ENCODE results near the gene CDC20B.

CDC20B gene

DNA sequence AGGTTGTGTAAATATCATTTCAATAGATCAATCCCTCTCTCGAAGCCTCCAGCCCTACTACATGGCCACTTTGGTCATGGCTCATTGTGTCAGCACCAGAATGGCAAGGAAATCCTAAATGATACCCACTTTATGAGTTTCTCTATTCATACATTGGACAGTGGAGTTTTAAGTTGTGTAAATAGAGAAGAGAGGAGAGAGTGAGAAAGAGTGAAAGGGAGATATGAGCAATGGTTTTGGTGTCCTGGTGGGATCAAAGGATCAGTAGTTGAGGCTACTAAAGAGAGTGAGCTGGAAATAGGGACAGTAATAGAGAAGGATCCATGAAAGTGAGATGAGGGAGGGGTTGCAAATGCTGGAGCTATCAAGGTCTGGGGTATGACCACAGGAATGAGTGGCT, 102.0 kb downstream of the CDC20B start:
- H3K9me3 Mint-ChIP-seq: no peaks in the 10 kb centered on the region
- TF ChIP-seq, protein P1, sequence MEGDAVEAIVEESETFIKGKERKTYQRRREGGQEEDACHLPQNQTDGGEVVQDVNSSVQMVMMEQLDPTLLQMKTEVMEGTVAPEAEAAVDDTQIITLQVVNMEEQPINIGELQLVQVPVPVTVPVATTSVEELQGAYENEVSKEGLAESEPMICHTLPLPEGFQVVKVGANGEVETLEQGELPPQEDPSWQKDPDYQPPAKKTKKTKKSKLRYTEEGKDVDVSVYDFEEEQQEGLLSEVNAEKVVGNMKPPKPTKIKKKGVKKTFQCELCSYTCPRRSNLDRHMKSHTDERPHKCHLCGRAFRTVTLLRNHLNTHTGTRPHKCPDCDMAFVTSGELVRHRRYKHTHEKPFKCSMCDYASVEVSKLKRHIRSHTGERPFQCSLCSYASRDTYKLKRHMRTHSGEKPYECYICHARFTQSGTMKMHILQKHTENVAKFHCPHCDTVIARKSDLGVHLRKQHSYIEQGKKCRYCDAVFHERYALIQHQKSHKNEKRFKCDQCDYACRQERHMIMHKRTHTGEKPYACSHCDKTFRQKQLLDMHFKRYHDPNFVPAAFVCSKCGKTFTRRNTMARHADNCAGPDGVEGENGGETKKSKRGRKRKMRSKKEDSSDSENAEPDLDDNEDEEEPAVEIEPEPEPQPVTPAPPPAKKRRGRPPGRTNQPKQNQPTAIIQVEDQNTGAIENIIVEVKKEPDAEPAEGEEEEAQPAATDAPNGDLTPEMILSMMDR (IDR thresholded peaks at IDR 0.05): no peak
- H3K36me3 Mint-ChIP-seq (ENCODE audit: low read depth): no peaks in the 10 kb centered on the region
- H3K27me3 Mint-ChIP-seq (ENCODE audit: low read depth, poor library complexity): peaks cover 10% of the 10 kb centered on the region
- H3K4me1 Mint-ChIP-seq: no peaks in the 10 kb centered on the region
- no peak overlapping the region for H3K27ac Mint-ChIP-seq
- DNase-seq: no peak
- no peak overlapping the region for H3K4me3 Mint-ChIP-seq

- Mint-ChIP-seq H3K9me3 (peaks cover 9% of the 10 kb centered on the region), H3K27me3 (ENCODE audit: low read depth, poor library complexity) (peaks cover 8% of the 10 kb centered on the region), H3K4me1 (no peaks in the 10 kb centered on the region), H3K27ac (no peak overlapping the region), H3K4me3 (no peak overlapping the region), H3K36me3 (ENCODE audit: low read depth) (no peaks in the 10 kb centered on the region)
- TF ChIP-seq, protein P1 (IDR thresholded peaks at IDR 0.05): no peak
- DNase-seq: no peak
Observed at GRCh38 chr5:55066277-55066676, 106.7 kb downstream of the CDC20B start.

DNA sequence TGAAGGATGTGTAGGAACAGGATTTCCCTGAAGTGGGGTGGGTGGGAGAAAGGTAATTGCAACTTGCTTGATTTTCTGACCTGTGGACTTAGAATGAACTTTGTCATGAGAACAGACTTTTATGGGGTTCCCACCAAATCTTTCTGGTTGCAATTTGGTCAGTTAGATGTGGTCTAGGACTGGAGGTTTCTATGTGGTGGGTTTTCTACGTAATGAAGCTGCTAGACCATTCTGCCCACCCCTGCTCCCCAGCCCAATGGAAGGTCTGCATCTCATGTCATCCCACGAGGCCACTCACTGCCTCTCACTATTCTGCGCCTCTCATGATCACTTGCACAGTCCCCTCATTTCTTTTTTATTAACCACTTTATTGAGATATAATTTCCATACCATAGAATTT, 108.5 kb downstream of the CDC20B start:
- Mint-ChIP-seq H3K4me3 (no peak overlapping the region), H3K27ac (no peak overlapping the region), H3K27me3 (ENCODE audit: low read depth, poor library complexity) (peaks cover 3% of the 10 kb centered on the region), H3K36me3 (ENCODE audit: low read depth) (no peaks in the 10 kb centered on the region), H3K4me1 (no peaks in the 10 kb centered on the region), H3K9me3 (peaks cover 18% of the 10 kb centered on the region)
- TF ChIP-seq, protein P1 (IDR thresholded peaks at IDR 0.05): no peak
- DNase-seq: no peak

GRCh38 chr5:55063899-55064298, 109.1 kb downstream of the CDC20B start:
- H3K4me3 Mint-ChIP-seq: no peak overlapping the region
- no peaks in the 10 kb centered on the region for H3K27me3 Mint-ChIP-seq (ENCODE audit: low read depth, poor library complexity)
- peaks cover 18% of the 10 kb centered on the region for H3K9me3 Mint-ChIP-seq
- H3K36me3 Mint-ChIP-seq (ENCODE audit: low read depth): no peaks in the 10 kb centered on the region
- DNase-seq: no peak
- H3K4me1 Mint-ChIP-seq: no peaks in the 10 kb centered on the region
- TF ChIP-seq, protein P1 (IDR thresholded peaks at IDR 0.05): no peak
- H3K27ac Mint-ChIP-seq: no peak overlapping the region

DNA sequence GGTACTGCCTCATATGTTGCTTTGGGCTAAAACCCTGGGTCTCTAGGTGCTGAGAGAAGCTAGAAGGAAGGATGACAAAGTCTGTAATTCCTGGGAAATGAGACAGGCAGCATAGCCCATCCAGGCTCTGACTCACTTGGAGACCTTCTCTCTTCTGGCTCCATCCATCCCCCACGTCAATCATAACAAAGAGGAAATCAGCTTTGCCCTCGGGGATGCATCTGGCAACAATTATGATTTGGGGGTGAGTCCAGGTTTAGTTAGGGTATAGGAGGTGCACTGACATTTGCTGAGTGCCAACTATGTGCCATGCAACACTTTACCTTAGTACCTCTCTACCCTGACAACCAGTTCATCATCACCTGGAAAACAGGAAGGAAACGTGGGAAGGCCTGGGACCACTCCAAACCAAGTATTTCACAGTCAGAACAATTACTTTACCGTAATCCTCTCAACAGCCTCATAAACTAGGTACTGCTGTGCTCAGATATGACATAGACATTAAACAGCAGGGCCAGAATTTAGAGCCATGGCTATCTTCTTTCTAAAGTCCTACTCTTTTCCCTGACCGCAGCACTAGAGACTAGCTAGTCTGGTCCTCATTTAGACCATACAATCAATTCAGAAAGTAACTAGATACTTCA, 109.6 kb downstream of the CDC20B start:
- no peak for DNase-seq
- TF ChIP-seq, protein P1 (IDR thresholded peaks at IDR 0.05): no peak
- H3K27me3 Mint-ChIP-seq (ENCODE audit: low read depth, poor library complexity): no peaks in the 10 kb centered on the region

More for the DNA sequence above, 109.6 kb downstream of the CDC20B start:
- no peaks in the 10 kb centered on the region for H3K36me3 Mint-ChIP-seq (ENCODE audit: low read depth)
- H3K4me3 Mint-ChIP-seq: no peak overlapping the region
- H3K27ac Mint-ChIP-seq: no peak overlapping the region
- peaks cover 18% of the 10 kb centered on the region for H3K9me3 Mint-ChIP-seq
- H3K4me1 Mint-ChIP-seq: no peaks in the 10 kb centered on the region

Data from nephron progenitor cell (in vitro differentiated cells).